HK-2 (cell line): ENCODE data around the gene TMEM40.
A peak's percentile ranks its signal among the peaks of the same experiment; 100 is the strongest.
"Not testable (repeated sequence)": the region's sequence is repeated elsewhere in the genome, so short reads cannot be mapped to it uniquely, and the experiment has no call there.

ENCODE experiments used
- DNase-seq: peaks from one replicate; pipeline ENCODE4 v3.0.0-alpha.2; 2018; ENCODE audit not compliant: unreplicated experiment

Gene TMEM40

DNA sequence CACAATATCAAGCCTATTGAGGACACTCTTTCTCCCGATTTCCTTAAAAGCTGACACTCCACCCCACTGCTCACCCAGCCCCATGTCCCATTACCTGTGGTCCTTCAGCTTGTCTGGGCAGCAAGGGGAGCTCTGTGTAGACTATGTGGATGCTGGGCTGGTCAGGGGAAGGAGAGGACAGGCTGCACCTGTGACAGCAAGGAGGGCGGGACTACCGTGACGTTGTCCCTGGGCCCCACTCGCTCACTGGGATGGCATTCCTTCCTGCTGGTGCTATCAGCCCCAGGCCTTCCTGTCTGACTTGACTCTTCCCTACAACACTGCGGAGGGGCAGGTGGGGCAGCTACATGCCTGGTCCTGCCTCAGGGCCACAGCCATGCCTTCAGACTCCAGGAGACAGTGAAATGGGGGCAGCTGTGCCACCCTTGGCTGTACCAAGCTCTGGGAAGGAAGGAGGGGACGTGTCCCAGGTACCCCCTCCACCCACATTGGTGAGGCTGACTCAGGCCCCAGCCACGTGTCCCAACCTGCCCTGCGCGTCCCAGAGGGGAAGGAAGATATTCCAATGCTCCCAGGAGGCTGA, at the start of gene TMEM40:
Gene TMEM40, minus strand, starts transcription at position 163 of the 583 bp plus-strand sequence. CDS start 9,427 bp downstream, outside the sequence.
- no peak for DNase-seq

DNA sequence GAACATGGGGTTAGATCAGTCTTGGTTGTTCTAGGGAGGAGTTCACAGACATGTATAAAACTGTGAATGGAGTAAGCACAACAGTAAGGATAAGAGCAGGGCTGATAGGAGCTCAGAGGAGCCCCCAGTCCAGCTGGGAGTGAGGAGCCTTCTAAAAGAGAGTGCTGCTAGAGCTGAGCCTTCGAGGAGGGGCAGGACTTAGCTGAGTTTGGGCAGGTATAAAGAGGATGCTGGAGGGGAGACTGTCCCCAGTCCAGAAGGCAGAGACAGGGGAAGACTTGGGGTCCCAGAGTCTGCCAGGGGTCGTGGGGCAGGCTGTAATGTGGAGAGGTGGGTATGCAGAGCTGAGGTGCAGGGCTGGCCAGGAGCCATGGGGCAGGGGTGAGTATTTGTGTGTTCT, 49.5 kb upstream of the TMEM40 start:
- DNase-seq, result no peak

- DNase-seq, result no peak
Measured at GRCh38 chr3:12807601-12808359, 48.7 kb upstream of the TMEM40 start.

GRCh38 chr3:12807066-12807465, 48.0 kb upstream of the TMEM40 start:
- no peak for DNase-seq

DNA sequence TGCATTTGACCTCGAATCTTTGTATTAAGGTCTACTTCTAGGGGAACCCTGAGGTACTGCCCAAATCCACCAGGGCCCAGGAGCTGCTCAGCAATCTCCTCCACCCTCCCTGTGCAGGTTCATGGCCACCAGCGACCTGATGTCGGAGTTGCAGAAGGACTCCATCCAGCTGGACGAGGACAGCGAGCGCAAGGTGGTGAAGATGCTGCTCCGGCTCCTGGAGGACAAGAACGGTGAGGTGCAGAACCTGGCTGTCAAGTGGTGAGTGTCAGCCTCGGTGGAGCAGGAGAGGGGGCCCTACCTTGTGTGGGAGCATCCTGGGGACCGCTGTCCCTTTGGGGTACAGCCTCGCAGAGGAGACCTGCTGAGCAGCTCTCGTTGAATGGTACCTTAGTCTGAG, 44.3 kb upstream of the TMEM40 start:
- DNase-seq, result no peak

GRCh38 chr3:12799525-12800440, 40.7 kb upstream of the TMEM40 start:
- no peak for DNase-seq

DNA sequence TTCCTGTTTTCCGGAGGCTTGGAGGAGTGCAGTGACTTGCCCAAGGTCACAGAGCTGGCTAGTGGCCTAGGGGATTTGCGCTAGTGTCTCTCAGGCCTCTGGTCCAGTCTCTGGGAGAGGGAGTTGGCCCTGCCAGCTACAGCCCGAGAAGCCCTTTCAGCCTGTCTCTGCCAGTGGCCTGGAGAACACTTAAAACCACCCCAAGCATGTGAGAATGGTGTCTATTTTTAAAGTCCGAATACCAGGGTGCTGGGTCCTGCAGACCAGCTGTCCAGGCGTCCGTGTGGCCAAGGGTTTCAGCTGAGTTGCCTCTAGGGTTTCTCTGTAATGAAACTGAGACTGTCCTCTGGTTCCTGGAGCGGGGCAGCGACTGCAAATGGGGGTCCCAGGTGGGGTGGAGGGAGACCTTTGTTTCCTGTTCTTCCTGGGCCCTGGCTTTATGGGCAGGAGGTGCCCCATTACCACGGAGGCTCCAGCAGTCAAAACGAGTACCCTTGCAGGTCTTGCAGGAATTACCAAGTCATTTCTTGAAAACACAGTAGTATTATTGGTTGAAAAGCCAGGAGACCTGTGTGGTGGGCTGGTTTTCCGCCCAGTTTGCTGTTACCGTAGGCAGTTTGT, 39.6 kb upstream of the TMEM40 start:
- no peak for DNase-seq

DNA sequence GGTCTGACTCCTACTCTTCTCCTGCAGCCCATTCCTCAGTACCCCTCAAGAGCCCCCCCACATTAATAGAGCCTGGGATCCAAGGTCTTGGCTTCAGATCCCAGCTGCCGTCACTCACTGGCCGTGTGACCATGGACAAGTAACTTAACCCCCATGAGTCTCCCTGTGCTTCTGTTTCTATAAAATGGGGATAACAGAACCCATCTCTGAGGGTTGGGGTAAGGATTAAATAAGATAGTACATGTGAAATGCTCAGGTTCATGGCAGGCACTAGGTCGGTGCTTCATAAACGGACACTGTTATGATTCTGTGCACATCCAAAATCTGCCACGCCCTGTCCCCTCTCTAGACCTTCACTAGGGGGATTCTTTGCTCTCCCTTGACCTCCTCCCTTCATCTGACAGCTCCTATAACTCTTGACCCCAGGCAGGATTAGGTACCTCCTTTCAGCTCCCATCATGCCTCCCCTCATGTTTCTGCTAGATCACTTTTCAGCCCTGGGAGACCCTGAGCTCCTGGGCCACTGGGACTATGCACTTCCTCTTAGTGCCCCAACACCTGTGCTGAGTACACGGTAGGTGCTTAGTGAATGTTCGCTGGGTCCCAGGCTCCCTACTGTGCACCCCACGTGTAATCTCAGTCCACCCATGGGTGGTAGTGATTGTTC, 39.0 kb upstream of the TMEM40 start:
- no peak for DNase-seq

DNA sequence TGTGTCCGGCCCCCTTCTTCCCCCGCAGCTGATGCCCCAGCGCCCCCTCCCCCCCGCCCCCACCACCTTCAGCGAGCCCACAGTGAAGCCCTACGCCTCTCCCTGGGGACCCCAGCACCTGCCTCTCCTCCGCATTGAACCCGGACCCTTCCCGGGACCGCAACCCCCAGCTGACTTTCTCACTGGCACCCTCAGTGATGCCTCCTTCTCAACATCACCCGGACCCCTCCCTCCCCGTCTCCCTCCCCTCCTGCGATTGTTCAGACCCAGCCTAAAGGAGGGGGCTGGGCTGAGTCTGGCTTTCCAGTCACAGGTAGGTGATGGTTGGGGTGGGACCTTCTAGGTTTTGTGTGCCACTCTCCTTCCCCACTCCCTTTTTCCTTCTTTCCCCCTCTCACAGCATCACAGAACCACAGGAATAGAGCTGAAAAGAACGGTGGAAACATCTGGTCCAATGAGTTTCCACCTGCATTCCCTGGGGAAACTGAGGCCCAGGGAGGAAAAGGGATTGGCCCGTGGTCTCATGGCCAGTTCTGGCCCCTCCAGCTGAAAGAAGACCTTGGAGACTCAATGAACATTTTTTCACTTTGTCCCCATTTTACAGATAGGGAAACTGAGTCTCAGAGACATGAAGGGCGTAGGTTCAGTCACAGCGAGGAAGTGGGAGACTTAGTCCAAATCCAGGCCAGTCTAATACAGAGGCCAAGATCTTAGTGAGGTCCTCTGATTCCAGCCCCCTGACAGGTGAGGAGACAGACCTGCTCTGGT, 38.2 kb upstream of the TMEM40 start:
- no peak for DNase-seq

DNA sequence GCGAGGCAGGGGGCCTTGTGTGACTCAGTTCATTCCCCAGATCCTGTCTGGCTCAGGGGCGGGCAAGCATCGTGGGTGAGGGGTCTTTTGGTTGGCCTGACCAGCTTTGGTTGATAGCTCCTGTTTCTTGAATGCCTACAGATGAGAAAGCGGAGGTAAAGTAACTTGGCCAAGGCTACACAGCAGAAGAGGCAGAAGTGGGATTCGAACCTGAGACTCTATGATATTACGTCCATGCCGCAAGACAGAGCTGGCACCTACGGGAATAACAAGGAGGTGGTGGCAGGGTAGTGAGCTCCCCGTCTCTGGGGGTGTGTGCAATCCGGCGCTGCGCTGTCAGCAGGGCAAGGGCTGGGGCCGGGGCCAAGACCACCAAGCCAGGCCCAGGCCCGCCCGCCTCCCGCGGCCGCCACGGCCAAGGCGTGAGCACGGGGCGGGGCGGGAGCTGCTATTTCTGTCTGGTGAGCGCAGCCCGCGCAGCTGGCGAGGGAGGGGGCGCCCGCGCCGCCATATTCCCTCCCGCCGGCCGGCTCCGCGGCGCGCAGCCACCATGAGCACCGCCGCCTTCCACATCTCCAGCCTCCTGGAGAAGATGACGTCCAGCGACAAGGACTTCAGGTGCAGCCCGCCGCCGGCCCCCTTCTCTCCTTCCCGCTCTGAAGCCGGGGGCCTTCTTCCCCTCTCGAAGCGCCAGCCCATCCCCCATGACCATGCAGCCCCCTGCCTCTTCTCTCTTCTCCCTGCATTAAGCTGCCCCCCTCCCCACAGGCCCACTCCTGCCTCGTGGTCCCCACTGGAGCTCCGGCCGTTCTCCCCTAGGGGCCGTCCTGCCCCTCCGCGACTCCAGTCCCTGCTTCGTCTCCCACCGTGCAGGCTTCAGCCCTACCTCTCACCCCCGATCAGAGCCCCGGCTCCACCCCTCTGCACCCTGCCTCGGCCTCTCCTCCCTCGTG, 37.4 kb upstream of the TMEM40 start, which contains the start of gene CAND2:
Gene CAND2, plus strand, starts transcription at position 510 of the 953 bp plus-strand sequence. Its CDS starts 41 bp downstream, at position 551.
- DNase-seq, result no peak

DNA sequence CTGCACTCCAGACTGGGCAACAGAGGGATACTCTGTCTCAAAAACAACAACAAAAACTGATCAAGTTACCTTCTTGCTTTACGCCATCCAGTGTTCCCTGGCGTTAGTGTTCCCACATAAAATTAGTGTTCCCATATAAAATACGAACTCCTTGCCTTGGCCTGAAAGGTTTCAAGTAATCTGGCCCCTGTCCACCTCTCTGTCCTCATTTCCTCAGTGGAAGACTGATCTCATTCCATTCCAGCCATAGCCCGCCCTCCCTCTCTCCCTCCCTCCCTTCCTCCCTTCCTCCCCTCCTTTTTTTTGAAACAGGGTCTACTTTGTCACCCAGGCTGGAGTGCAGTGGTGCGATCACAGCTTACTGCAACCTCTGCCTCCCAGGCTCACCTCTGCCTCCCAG, 34.6 kb upstream of the TMEM40 start:
- DNase-seq, result no peak

DNA sequence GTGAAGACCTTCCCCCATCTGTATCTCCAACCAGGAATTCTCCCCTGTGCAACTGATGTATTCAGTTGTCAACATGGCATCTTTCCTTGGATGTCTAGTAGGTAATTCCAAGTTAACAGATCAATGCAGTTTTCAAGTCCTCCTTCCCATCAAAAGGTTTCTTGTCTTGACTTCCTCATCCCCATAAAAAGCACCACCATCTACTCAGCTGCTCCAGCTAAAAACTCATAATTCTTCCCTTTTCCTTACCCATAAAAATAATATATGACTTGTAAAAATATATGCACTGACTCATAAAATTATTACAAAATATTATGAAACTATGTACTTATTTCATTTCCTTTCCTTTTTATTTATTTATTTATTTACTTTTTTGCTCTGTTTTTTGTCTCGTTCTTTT, 32.4 kb upstream of the TMEM40 start:
- DNase-seq, result no peak

GRCh38 chr3:12787967-12788690, 29.1 kb upstream of the TMEM40 start:
- DNase-seq, result not testable (repeated sequence)

DNA sequence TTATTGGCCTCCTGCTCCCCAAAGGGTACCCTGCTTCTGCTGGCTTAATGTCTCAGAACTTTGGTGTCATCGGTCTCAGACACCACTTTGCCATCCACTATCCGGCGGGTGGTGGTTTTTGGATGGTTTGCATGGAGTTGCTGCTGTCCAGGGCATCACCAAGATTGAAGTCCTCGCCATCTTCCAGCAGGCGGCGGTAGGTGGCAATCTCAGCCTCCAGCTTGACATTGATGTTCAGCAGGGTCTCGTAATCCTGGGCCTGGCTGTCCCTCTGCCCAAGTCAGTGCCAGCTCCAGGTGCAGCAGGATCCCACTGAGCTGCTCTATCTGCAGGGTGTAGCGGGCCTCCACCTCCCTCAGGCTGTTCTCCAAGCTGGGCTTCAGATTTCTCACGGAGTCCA, 28.3 kb upstream of the TMEM40 start:
- peak; percentile 22 for DNase-seq

- no peak for DNase-seq
Measured at GRCh38 chr3:12785096-12785495, 26.0 kb upstream of the TMEM40 start.

GRCh38 chr3:12782172-12782815, 23.2 kb upstream of the TMEM40 start:
- no peak for DNase-seq

- DNase-seq, result no peak
Measured at GRCh38 chr3:12780751-12781150, 21.7 kb upstream of the TMEM40 start.

GRCh38 chr3:12777171-12777570, 18.1 kb upstream of the TMEM40 start:
- DNase-seq, result no peak
